GM08714 (cell line): ENCODE data around the gene CDCP1.

Experiments used
- H3K4me3 ChIP-seq: fragments of 200-500 bp; sonication (Bioruptor generic); 2 replicates; pipeline ENCODE4 v1.5.1; 2014; ENCODE audit warnings: mild to moderate bottlenecking, low read length, inconsistent platforms
- ZNF274 ChIP-seq: IDR thresholded peaks from 2 replicates; pipeline ENCODE4 v1.6.1; 2012; ENCODE audit warnings: mild to moderate bottlenecking, low read depth, low read length

CDCP1 gene

DNA sequence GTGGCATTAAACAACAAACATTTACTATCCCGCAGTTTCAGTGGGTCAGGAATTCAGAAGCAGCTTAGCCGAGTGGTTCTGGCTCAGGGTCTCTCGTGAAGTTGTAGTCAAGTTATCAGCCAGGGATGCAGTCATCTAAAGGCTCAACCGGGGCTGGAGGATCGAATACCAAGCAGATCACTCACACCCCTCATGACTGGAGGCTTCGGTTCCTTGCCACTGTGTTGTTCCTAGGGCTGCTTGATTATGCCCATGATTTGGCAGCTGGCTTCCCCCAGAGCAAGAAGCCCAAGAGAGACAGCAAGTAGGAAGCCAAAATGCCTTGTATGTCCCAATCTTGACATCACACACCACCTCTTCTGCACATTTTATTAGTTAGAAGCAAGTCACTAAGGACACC lies 33.9 kb upstream of the CDCP1 start:
- no peak for TF ChIP-seq ZNF274
- H3K4me3 ChIP-seq, result no peak overlapping the region

DNA sequence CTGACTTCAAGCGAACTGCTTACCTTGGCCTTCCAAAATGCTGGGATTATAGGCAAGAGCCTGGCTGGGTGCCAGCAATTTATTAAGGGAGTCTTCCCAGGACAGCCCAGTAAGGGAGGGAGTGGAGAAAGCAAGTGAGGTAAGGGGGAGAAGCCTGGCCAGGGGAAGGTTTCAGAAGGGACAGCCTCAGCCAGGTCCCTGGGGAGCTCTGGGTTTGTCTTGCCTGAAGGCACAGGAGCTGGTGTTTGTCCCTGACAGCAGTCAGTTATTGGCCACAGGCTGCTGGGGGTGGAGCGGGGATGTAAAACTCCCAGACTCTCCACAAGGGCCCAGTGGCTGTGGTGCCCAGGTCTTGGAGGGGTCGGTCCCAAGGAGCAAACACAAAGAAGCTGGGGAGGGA lies 33.0 kb upstream of the CDCP1 start:
- TF ChIP-seq ZNF274, result no peak
- no peak overlapping the region for H3K4me3 ChIP-seq

DNA sequence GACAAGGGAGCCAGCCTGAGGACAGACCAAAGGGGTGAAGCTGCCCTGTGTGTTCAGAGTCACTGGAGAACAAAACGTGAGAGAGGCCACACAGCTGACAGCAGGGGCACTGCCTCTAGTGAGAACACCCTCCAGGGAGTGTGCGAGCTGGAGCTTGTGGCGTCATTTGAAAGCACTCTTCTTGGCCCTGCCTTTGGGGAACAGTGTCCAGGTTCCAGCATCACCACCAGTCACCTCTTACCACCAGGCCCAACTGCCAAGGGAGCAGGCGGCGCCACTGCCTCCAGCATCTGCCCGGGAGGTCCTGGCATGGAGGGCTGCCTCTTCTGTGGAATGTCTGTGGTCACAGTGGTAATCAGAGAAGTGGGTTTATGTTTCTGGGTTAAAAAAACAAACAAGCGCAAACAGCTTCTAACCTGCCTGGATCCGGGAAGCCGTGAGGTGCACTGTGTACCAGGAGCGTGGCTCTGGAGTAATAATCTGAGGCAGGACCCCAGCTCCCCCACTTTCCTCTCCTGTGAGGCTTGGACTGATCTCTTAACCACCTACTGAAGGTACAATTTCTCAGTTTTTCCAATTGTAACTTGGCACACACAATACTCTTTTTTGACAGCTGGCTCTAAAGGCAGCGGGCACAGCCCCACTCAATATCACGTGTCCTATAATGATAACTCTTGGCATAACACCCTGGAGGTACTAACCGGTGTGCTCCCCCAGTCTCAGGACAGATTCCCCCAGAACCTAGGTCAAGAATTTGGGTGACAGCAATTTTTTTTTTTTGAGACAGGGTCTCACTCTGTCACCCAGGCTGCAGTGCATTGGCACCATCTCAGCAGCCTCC lies 32.2 kb upstream of the CDCP1 start:
- no peak for TF ChIP-seq ZNF274
- no peak overlapping the region for H3K4me3 ChIP-seq

DNA sequence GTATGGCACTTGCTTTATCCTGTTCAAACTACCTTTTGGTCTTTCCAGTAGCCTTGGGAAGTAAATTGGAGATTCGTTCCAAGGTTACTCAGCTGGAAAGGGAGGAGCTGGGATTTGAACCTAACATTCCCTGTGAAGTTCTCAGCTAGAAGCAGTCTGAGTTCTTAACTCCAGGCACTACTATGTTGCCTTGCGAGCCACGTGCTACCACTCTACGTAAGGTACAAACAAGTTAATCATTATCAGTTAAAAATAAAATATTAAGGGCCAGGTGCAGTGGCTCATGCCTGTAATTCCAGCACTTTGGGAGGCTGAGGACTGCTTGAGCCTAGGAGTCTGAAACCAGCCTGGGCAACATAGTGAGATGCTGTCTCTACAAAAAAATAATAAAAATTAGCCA lies 30.7 kb upstream of the CDCP1 start:
- H3K4me3 ChIP-seq, result no peak overlapping the region
- no peak for TF ChIP-seq ZNF274

- no peak overlapping the region for H3K4me3 ChIP-seq
- no peak for TF ChIP-seq ZNF274
These were observed 28.1 kb upstream of the CDCP1 start for GRCh38 chr3:45174234-45174633.

DNA sequence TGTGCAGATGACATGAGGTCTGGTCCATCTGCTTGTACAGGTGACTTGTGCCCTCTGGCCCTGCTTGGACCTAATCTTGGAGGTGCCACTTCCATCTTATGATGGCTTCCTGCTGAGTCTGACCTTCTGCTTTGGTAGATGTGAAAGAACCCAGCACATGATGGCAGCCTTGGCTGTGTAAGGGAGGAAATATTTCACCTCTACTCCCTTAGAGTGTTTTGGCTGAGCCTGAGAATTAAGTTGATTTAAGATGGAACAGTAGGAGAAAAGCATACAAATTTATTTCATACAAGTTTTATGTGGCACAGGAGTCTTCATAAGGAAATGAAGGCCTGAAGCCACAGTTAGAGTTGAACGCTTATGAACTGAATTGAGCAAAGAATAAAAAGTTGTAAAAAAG lies 27.6 kb upstream of the CDCP1 start:
- TF ChIP-seq ZNF274, result no peak
- H3K4me3 ChIP-seq, result no peak overlapping the region

DNA sequence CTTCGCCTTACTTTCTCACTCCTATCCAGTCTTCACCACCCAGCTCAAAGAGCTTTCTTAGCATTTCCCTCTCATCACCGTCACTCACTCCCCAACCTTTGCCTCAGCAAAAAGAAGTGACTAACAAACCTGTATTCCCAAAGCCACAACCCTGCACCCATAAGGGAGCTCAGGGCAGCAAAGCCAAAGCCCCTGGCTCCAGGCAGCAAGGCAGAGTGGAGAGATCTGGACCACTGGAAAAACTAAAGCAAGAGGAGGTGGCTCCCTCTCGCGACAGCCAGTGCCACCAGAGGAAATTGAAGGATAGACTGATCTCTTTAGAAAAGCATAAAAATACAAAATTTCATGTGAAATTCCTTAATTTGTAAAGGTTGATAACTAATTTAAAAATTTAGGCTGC lies 25.1 kb upstream of the CDCP1 start:
- H3K4me3 ChIP-seq, result no peak overlapping the region
- no peak for TF ChIP-seq ZNF274

DNA sequence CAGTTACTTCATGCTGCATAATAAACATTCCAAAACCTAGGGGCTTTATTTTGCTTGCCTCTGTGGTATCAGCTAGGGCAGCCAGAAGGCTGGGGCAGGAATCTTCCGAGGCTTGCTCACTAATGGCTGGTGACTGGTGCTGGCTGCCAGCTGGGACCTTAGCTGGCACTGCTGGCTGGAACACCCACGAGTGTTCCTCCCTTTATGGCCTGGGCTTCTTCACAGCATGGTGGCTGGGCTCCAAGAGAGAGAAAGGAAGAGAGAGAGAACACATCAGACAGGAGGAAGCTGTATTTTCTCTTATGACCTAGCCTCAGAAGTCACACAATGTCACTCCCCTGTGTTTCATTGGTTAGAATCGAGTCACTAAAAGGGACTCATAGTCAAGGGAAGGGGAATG lies 23.9 kb upstream of the CDCP1 start:
- no peak for TF ChIP-seq ZNF274

GRCh38 chr3:45169125-45169904 lies 23.1 kb upstream of the CDCP1 start:
- no peak overlapping the region for H3K4me3 ChIP-seq
- no peak for TF ChIP-seq ZNF274

More for the DNA sequence above, 23.9 kb upstream of the CDCP1 start:
- H3K4me3 ChIP-seq, result no peak overlapping the region

DNA sequence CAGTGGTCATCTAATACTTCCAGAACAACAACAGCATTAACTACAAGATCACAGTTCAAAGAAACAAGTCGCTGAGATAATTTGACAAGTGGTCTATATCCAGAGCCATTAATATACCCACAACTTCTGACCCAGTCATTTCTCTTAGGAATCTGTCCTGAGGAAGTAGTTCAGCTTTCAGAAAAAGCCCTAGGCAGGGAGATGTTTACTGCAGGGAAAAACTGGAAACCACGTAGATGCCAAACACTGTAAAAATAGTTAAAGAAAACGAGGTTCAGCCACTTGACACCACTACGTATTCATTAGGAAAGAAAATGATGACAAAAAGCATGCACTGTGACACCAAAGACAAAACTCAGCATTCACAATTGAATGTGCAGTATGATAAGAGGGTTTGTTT lies 22.3 kb upstream of the CDCP1 start:
- no peak for TF ChIP-seq ZNF274
- no peak overlapping the region for H3K4me3 ChIP-seq

- no peak overlapping the region for H3K4me3 ChIP-seq
- no peak for TF ChIP-seq ZNF274
These were observed 21.1 kb upstream of the CDCP1 start for GRCh38 chr3:45167011-45167911.

DNA sequence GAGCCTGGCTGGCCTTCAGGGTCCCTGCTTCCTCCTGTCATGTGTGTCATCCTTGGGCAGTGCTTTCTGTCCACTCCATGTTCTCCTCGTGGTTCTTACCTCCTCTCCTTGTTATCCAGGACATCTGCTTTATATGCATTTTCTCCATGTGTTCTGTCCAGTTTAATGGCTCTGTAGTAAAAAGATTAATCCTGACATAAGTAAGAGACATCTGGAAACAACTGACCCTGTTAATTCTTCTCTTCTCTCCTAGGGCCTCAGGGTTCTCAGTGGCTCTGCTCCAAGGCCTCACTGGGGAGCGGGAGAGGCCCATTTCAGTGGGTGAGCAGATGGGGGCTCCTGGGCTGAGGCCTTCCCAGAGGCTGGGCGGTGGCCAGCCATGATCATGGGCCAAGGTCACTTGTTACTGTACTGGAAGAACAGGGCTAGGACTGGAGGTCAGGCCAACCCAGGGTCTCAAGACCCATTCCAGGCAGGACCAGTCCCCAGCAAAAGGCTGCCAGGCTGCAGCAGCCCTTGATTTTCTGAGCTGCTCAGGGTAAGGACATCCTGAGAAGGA lies 20.2 kb upstream of the CDCP1 start:
- H3K4me3 ChIP-seq, result no peak overlapping the region
- no peak for TF ChIP-seq ZNF274

DNA sequence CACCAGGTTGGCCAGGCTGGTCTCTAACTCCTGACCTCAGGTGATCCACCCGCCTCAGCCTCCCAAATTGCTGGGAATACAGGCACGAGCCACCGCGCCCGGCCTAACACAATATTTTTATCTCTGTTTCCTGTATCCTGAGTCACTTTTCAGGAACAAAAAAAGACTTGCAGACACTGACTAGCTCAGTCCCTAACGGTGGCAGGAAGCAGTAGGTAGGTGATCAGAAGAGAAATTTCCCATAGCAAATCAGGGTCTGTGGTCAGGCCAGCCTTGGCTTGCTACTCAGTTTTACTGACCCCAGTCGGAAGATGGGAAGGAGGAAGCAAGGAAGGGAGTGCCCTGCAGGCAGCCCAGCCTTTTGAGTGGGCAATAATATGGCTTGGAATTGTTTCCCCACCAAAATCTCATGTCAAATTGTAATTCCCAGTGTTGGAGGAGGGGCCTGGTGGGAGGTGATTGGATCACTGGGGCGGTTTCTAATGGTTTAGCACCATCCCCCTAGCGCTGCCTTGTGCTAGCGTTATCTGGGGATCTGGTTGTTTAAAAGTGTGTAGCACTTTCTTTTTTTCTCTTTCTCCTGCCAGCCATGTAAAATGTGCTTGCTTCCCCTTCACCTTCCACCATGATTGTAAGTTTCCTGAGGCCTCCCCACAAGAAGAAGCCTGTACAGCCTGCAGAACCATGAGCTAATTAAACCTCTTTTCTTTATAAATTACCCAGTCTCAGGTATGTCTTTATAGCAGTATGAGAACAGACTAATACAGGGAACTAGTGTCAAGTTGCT lies 19.5 kb upstream of the CDCP1 start:
- no peak overlapping the region for H3K4me3 ChIP-seq
- TF ChIP-seq ZNF274, result no peak
